Endothelial cell of umbilical vein (primary cell): ENCODE measurements around the gene DLX6. TPM values are rescaled to one million over a fixed set of nuclear protein-coding genes. Genes with fewer than 3 reads are reported as not detected.

Experiments
- BruUV-seq: library from RNA; stranded (reverse); fragments of 400-500 nt; replicated peaks from 2 replicates; lab custom pipeline; 2021; lab: Mats Ljungman, UMichigan
- CTCF ChIA-PET: fragments of 300-600, 350-600 bp; sonication (Branson Sonifier 250); formaldehyde crosslinking; loops from one replicate; lab custom pipeline; 2021; ENCODE audit warnings: antibody characterized with exemption, inconsistent platforms; lab: Charles Lee
- POLR2A ChIA-PET: fragments of 300-600, 350-600 bp; sonication (Branson Sonifier 250); formaldehyde crosslinking; loops from one replicate; lab custom pipeline; 2021; ENCODE audit warnings: antibody characterized with exemption, inconsistent platforms; lab: Charles Lee
- DNase-seq: peaks from one replicate; pipeline ENCODE4 v3.0.0-alpha.2; 2011; ENCODE audit warnings: low read depth, low spot score
- FAIRE-seq: peaks from 2 replicates; lab custom pipeline; 2011; peaks lifted over from hg19 to GRCh38; lab: Jason Lieb, UNC
- H2AFZ ChIP-seq: 2 replicates; pipeline ENCODE4 v1.6.0; 2012; ENCODE audit warnings: low read depth, low read length, control low read depth, inconsistent platforms
- H3K27ac ChIP-seq: 2 replicates; pipeline ENCODE4 v1.5.1; 2011; ENCODE audit warnings: low read depth, mild to moderate bottlenecking, control low read depth, low read length, moderate library complexity; ENCODE audit not compliant: insufficient read depth
- H3K27me3 ChIP-seq, 2 experiments: 2 replicates each; pipeline versions ENCODE4 v1.6.0 to v1.6.1; 2011; ENCODE audit warnings: low read length in 2 of 2, mixed read lengths in 1 of 2; ENCODE audit not compliant: control insufficient read depth in 2 of 2, insufficient read depth in 2 of 2
- H3K36me3 ChIP-seq, 2 experiments: 2 replicates in 1 of 2; 3 replicates in 1 of 2; pipeline ENCODE4 v1.5.1; 2011; ENCODE audit warnings: low read length in 2 of 2, mild to moderate bottlenecking in 1 of 2, moderate library complexity in 1 of 2; ENCODE audit not compliant: control insufficient read depth in 2 of 2, insufficient read depth in 2 of 2; ENCODE audit errors: extremely low read depth in 1 of 2
- H3K4me1 ChIP-seq: 3 replicates; pipeline ENCODE4 v1.5.1; 2011; ENCODE audit warnings: mild to moderate bottlenecking, low read length; ENCODE audit not compliant: control insufficient read depth, insufficient read depth; ENCODE audit errors: extremely low read depth
- H3K4me2 ChIP-seq: 2 replicates; pipeline ENCODE4 v1.6.1; 2011; ENCODE audit warnings: low read length, control low read depth, mixed read lengths; ENCODE audit not compliant: insufficient read depth
- H3K4me3 ChIP-seq, 3 experiments: fragments of 200-600 bp in 1 of 3; sonication (generic), shearing (Covaris generic) in 1 of 3; replicated peaks in 1 of 3; 2 replicates each; pipeline ENCODE4 v1.5.1; 2011 to 2016; ENCODE audit warnings: control low read depth in 3 of 3, low read length in 3 of 3, mild to moderate bottlenecking in 2 of 3, inconsistent platforms in 1 of 3, low read depth in 1 of 3, moderate library complexity in 1 of 3; ENCODE audit not compliant: insufficient read depth in 1 of 3
- H3K79me2 ChIP-seq: 2 replicates; pipeline ENCODE4 v1.6.0; 2012; ENCODE audit warnings: low read length, inconsistent platforms; ENCODE audit not compliant: control insufficient read depth, insufficient read depth
- H3K9ac ChIP-seq: replicated peaks from 2 replicates; pipeline ENCODE3; 2011; ENCODE audit warnings: low read length, control low read depth; ENCODE audit not compliant: insufficient read depth; ENCODE audit errors: extremely low read depth
- H3K9me1 ChIP-seq: replicated peaks from 3 replicates; pipeline ENCODE4 v1.6.0; 2011; ENCODE audit warnings: mild to moderate bottlenecking, low read length; ENCODE audit not compliant: control insufficient read depth, insufficient read depth; ENCODE audit errors: extremely low read depth
- H3K9me3 ChIP-seq: replicated peaks from 2 replicates; pipeline ENCODE4 v1.5.1; 2012; ENCODE audit warnings: low read length, inconsistent platforms; ENCODE audit not compliant: control insufficient read depth, insufficient read depth
- H4K20me1 ChIP-seq: replicated peaks from 2 replicates; pipeline ENCODE3; 2011; ENCODE audit warnings: mild to moderate bottlenecking, low read length; ENCODE audit not compliant: control insufficient read depth, insufficient read depth; ENCODE audit errors: extremely low read depth
- CTCF ChIP-seq, 2 donors: IDR thresholded peaks; 1 replicate in 1 of 2; 2 replicates in 1 of 2; pipeline ENCODE4 v1.5.1; 2011; ENCODE audit warnings: low read length in 2 of 2, mild to moderate bottlenecking in 2 of 2, moderate library complexity in 2 of 2, control low read depth in 1 of 2, inconsistent platforms in 1 of 2, low read depth in 1 of 2; ENCODE audit not compliant: insufficient read depth in 1 of 2; ENCODE audit errors: extremely low read depth in 1 of 2
- EZH2 ChIP-seq: IDR thresholded peaks from 2 replicates; pipeline ENCODE4 v1.6.1; 2012; ENCODE audit warnings: borderline replicate concordance, low read depth, mild to moderate bottlenecking, moderate library complexity, low read length, inconsistent platforms; ENCODE audit not compliant: severe bottlenecking
- FOS ChIP-seq: IDR thresholded peaks from 2 replicates; pipeline ENCODE4 v1.6.1; 2011; ENCODE audit warnings: mild to moderate bottlenecking, low read length, moderate library complexity, borderline replicate concordance; ENCODE audit not compliant: insufficient read depth
- GATA2 ChIP-seq: IDR thresholded peaks from 2 replicates; pipeline ENCODE4 v1.7.0; 2011; ENCODE audit warnings: low read depth, mild to moderate bottlenecking, moderate library complexity, mixed read lengths, low read length; ENCODE audit not compliant: insufficient read length, insufficient read depth
- JUN ChIP-seq: IDR thresholded peaks from 2 replicates; pipeline ENCODE4 v1.6.1; 2011; ENCODE audit warnings: borderline replicate concordance, low read depth; ENCODE audit not compliant: insufficient read length, insufficient read depth
- MAX ChIP-seq: IDR thresholded peaks from 2 replicates; pipeline ENCODE4 v1.6.1; 2011; ENCODE audit not compliant: insufficient read depth, insufficient read length
- MYC ChIP-seq: IDR thresholded peaks from one replicate; pipeline ENCODE4 v1.6.1; 2011; ENCODE audit warnings: mild to moderate bottlenecking, low read depth, low read length
- POLR2A ChIP-seq: IDR thresholded peaks from 2 replicates; pipeline ENCODE4 v1.6.1; 2012; ENCODE audit warnings: low read depth, mild to moderate bottlenecking, control low read depth, low read length
- POLR2AphosphoS5 ChIP-seq: IDR thresholded peaks from 2 replicates; pipeline ENCODE4 v1.6.1; 2012; ENCODE audit warnings: low read depth, mild to moderate bottlenecking, control low read depth, low read length, moderate library complexity; ENCODE audit not compliant: insufficient read depth
- dilution Hi-C: fragments of 300-500 bp; cut with MboI; formaldehyde crosslinking; loops from one replicate; pipeline ENCODE4 v1.15.0; 2019; ENCODE audit warnings: low sequenced_read_pairs; ENCODE audit not compliant: extremely low pct_ligation_motif_present
- intact Hi-C: fragments of 100-400 bp; cut with micrococcal nuclease; formaldehyde crosslinking; loops from one replicate; pipeline ENCODE4 v1.10.0; 2022
- polyA plus RNA-seq, 4 experiments: library from polyadenylated mRNA; depleted of rRNA in 3 of 4; stranded (reverse) in 3 of 4; unstranded in 1 of 4; fragments of >200 nt; gene quantifications; 2 replicates each; pipeline versions ENCODE4 v1.2.1 to v1.2.3, GENCODE V29; 2011 to 2012; ENCODE audit warnings: missing spikeins in 1 of 4
- total RNA-seq: library from RNA; stranded (reverse); gene quantifications from 2 replicates; pipeline ENCODE4 v1.2.3, GENCODE V29; 2021

The DLX6 gene
- total and polyA plus RNA-seq, 2 donors (not counting 3 experiments of a cell fraction or from before 2014, with no cell fraction given): not detected

GRCh38 chr7:96985992-96986391, 19.4 kb upstream of the DLX6 start:
- Histone ChIP-seq H3K79me2 (no peaks in the 10 kb centered on the region), H3K36me3 (no peaks in the 10 kb centered on the region), H3K4me3 (no peak overlapping the region), H3K9me3 (no peaks in the 10 kb centered on the region), H3K9me1 (no peaks in the 10 kb centered on the region), H3K9ac (no peak overlapping the region), H3K27me3 (peaks cover 28 to 44% of the 10 kb centered on the region in 2 experiments), H3K27ac (no peak overlapping the region), H4K20me1 (no peaks in the 10 kb centered on the region), H3K4me1 (no peaks in the 10 kb centered on the region), H2AFZ (no peak overlapping the region), H3K4me2 (no peak overlapping the region)
- DNase-seq: no peak
- TF ChIP-seq POLR2A (no peak), GATA2 (no peak), FOS (no peak), EZH2 (no peak), JUN (no peak), MAX (no peak), POLR2AphosphoS5 (no peak), CTCF (IDR thresholded peaks at IDR 0.05; ENCODE audit: extremely low read depth in 1 of 2, insufficient read depth in 1 of 2, low read depth in 1 of 2, low read length in 2 of 2) (no peak), MYC (no peak)
- CTCF ChIA-PET: interaction anchor here (0.8 kb wide), 1 partner anchor 13 kb away, joined by 3 read pairs; no protein-coding TSS in a partner anchor
- intact Hi-C loops: no loop called here
- POLR2A ChIA-PET: no interaction called here
- BruUV-seq: no TSS peak
- no peak for FAIRE-seq
- dilution Hi-C loops: no loop called here
